GM23338 (cell line): ENCODE results near the gene ARID1B. TPM values are rescaled to one million over a fixed set of nuclear protein-coding genes. Genes with fewer than 3 reads are reported as not detected.

Source experiments
- ATAC-seq: fragments of 200-7000 bp; cut with Tn5 transposase; 3 replicates; pipeline ENCODE4 v1.9.1; 2020
- DNase-seq: peaks from one replicate; pipeline ENCODE4 v3.0.0-alpha.2; 2015; ENCODE audit warnings: low spot score
- H2AFZ ChIP-seq: fragments of 200-600 bp; sonication (generic); 2 replicates; pipeline ENCODE4 v1.8.0; 2016; ENCODE audit warnings: antibody characterized with exemption, mild to moderate bottlenecking, moderate library complexity
- H3F3A ChIP-seq: fragments of 200-600 bp; sonication (generic); replicated peaks from 2 replicates; pipeline ENCODE4 v1.8.0; 2017; ENCODE audit warnings: antibody characterized with exemption, mixed run types, low read depth
- H3K27ac ChIP-seq: fragments of 200-600 bp; sonication (generic); 2 replicates; pipeline ENCODE4 v1.6.1; 2016; ENCODE audit warnings: low read depth
- H3K27me3 ChIP-seq: fragments of 200-600 bp; sonication (generic); 2 replicates; pipeline ENCODE4 v1.8.0; 2016; ENCODE audit warnings: mild to moderate bottlenecking, mixed run types, moderate library complexity; ENCODE audit not compliant: insufficient read depth
- H3K36me3 ChIP-seq: fragments of 200-600 bp; sonication (generic); 2 replicates; pipeline ENCODE4 v1.8.0; 2016; ENCODE audit warnings: mild to moderate bottlenecking; ENCODE audit not compliant: insufficient read depth
- H3K4me1 ChIP-seq: fragments of 200-600 bp; sonication (generic); 2 replicates; pipeline ENCODE4 v1.8.0; 2016; ENCODE audit warnings: mild to moderate bottlenecking, moderate library complexity; ENCODE audit not compliant: insufficient read depth
- H3K4me2 ChIP-seq: fragments of 200-600 bp; sonication (generic); 2 replicates; pipeline ENCODE4 v1.7.1; 2017; ENCODE audit warnings: mixed run types
- H3K4me3 ChIP-seq: fragments of 200-600 bp; sonication (generic); 2 replicates; pipeline ENCODE4 v1.6.1; 2016; ENCODE audit warnings: mixed run types
- H3K79me2 ChIP-seq: fragments of 200-600 bp; sonication (generic); replicated peaks from 2 replicates; pipeline ENCODE4 v1.8.0; 2017; ENCODE audit warnings: mild to moderate bottlenecking; ENCODE audit not compliant: insufficient read depth
- H3K9me2 ChIP-seq: fragments of 200-600 bp; sonication (generic); 2 replicates; pipeline ENCODE4 v1.8.0; 2017; ENCODE audit not compliant: insufficient read depth
- H4K20me1 ChIP-seq: fragments of 200-600 bp; sonication (generic); replicated peaks from 2 replicates; pipeline ENCODE4 v1.8.0; 2017; ENCODE audit warnings: mild to moderate bottlenecking; ENCODE audit not compliant: insufficient read depth
- H3K27ac Mint-ChIP-seq: 2 replicates; pipeline ENCODE4 v1.8.0; 2020; ENCODE audit warnings: inconsistent platforms, mild to moderate bottlenecking, moderate library complexity, mixed read lengths
- H3K27me3 Mint-ChIP-seq: 3 replicates; pipeline ENCODE4 v1.8.0; 2022; ENCODE audit warnings: low read depth, mild to moderate bottlenecking, moderate library complexity, mixed read lengths, inconsistent platforms; ENCODE audit not compliant: insufficient read depth, poor library complexity
- H3K36me3 Mint-ChIP-seq: 3 replicates; pipeline ENCODE4 v1.8.0; 2021; ENCODE audit warnings: low read depth, mild to moderate bottlenecking, inconsistent platforms, moderate library complexity, mixed read lengths
- H3K4me1 Mint-ChIP-seq: 3 replicates; pipeline ENCODE4 v1.8.0; 2020; ENCODE audit warnings: mild to moderate bottlenecking, inconsistent platforms, mixed read lengths
- H3K4me3 Mint-ChIP-seq: 3 replicates; pipeline ENCODE4 v1.8.0; 2021; ENCODE audit warnings: moderate library complexity, mild to moderate bottlenecking, inconsistent platforms, mixed read lengths
- H3K9me3 Mint-ChIP-seq: 3 replicates; pipeline ENCODE4 v1.8.0; 2020; ENCODE audit warnings: moderate library complexity, mild to moderate bottlenecking, inconsistent platforms, mixed read lengths
- CREB1 ChIP-seq: fragments of 250-450 bp; sonication (Bioruptor Pico); IDR thresholded peaks from 2 replicates; pipeline ENCODE4 v1.5.0; 2020; ENCODE audit warnings: low read depth, mild to moderate bottlenecking, moderate library complexity
- EZH2 ChIP-seq: fragments of 200-600 bp; sonication (generic); IDR thresholded peaks from one replicate; pipeline ENCODE4 v1.8.0; 2017; ENCODE audit warnings: antibody characterized with exemption, mild to moderate bottlenecking, low read depth; ENCODE audit not compliant: unreplicated experiment
- JUNB ChIP-seq: IDR thresholded peaks from one replicate; pipeline ENCODE4 v1.6.1; 2016; ENCODE audit warnings: antibody characterized with exemption; ENCODE audit not compliant: unreplicated experiment
- POLR2AphosphoS5 ChIP-seq: IDR thresholded peaks from 2 replicates; pipeline ENCODE4 v1.6.1; 2016; ENCODE audit warnings: antibody characterized with exemption, low read depth
- STAT1 ChIP-seq: IDR thresholded peaks from one replicate; pipeline ENCODE4 v1.6.1; 2016; ENCODE audit warnings: antibody characterized with exemption; ENCODE audit not compliant: unreplicated experiment
- ZNF331 ChIP-seq: fragments of 250-450 bp; sonication (Bioruptor Pico); IDR thresholded peaks from 2 replicates; pipeline ENCODE4 v1.5.0; 2020; ENCODE audit warnings: low read depth, mild to moderate bottlenecking, moderate library complexity
- polyA plus RNA-seq: library from polyadenylated mRNA; unstranded; fragments of >200 nt; fragmentation: Nextera tagmentation; extraction: Ambion mirVana; gene quantifications from 2 replicates; pipeline ENCODE4 v1.2.1, GENCODE V29; 2016
- total RNA-seq: library from RNA; depleted of rRNA; stranded (reverse); fragments of >200 nt; shearing (Covaris generic); gene quantifications from 2 replicates; pipeline ENCODE4 v1.2.3, GENCODE V29; 2014
- TF ChIP-seq, protein P1 (sequence below): fragments of 250-450 bp; sonication (Bioruptor Pico); IDR thresholded peaks from 2 replicates; pipeline ENCODE4 v1.5.0; 2020; ENCODE audit warnings: mild to moderate bottlenecking, moderate library complexity
- TF ChIP-seq, protein P2 (sequence below), 2 experiments: fragments of 200-600 bp in 1 of 2; sonication (generic) in 1 of 2; conservative IDR thresholded peaks; 2 replicates each; pipeline versions ENCODE4 v1.5.1 to v1.6.1; 2016 to 2017; ENCODE audit warnings: antibody characterized with exemption in 2 of 2, low read depth in 2 of 2, mild to moderate bottlenecking in 2 of 2, moderate library complexity in 1 of 2
- TF ChIP-seq, protein P3 (sequence below): IDR thresholded peaks from one replicate; pipeline ENCODE4 v1.6.1; 2018; ENCODE audit warnings: antibody characterized with exemption; ENCODE audit not compliant: unreplicated experiment

The ARID1B gene
- total and polyA plus RNA-seq, 2 experiments from 2014 or later: 59.3 to 72.2 TPM

DNA sequence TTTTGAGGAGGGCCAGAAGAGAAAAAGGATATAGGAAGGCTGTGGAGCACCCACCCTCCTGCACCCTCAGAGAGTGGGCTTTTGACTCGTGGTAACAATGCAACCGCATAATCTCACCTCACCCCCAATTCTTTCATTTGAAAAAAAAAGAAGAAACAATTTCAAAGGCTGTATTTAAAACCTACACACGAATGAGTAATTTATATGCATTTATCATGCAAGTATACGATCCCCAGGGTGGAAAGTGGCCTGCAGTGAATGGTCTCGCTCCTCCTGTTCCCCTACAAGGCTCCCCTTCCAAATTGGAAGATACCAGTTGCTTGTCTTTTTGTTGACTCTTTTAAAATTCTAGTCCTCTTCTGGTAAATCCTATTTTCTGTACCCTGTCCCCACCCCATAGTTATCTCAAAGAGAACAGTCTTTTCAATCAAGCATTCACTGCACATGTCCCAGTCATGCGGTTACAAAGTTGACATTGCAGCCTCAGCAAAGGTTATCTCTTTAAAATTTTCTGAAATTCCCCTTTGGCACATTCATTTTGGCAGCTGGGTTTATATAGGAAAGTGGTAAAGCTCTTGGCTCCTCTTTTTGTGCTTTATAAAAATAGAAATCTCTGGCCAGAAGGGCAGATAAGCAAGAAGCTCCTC, 110.6 kb downstream of the ARID1B start (continued):
- no peak for TF ChIP-seq JUNB
- no peak for TF ChIP-seq EZH2

DNA sequence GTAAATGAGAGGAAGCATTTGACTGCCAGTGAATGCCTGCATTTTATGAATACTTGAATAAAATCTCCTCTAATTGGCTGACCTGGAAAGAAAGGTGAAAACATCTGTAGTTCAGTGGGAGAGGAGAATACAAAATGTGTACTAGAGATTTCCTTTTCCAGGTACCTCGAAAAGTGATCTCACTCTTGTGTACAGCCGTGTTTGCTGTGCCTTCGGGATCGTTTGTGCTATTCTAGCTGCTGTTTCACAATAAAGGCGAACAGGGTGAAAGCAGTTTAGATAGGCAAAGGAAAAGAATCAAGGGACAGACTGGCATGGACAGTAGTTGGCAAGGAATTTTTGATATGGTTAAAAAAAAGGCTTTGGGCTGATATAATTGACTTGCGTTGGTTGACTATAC, 112.3 kb downstream of the ARID1B start:
- H3K4me2 ChIP-seq: no peak overlapping the region
- ATAC-seq (no peak), DNase-seq (no peak)
- Mint-ChIP-seq H3K27ac (peak overlapping the region; percentile 61; the same call in 1 of the 2 replicates), H3K4me3 (no peak overlapping the region), H3K27me3 (peaks cover 2% of the 10 kb centered on the region), H3K9me3 (no peaks in the 10 kb centered on the region), H3K36me3 (no peaks in the 10 kb centered on the region), H3K4me1 (peaks cover 59% of the 10 kb centered on the region)
- TF ChIP-seq CREB1: no peak
- TF ChIP-seq, protein P1, sequence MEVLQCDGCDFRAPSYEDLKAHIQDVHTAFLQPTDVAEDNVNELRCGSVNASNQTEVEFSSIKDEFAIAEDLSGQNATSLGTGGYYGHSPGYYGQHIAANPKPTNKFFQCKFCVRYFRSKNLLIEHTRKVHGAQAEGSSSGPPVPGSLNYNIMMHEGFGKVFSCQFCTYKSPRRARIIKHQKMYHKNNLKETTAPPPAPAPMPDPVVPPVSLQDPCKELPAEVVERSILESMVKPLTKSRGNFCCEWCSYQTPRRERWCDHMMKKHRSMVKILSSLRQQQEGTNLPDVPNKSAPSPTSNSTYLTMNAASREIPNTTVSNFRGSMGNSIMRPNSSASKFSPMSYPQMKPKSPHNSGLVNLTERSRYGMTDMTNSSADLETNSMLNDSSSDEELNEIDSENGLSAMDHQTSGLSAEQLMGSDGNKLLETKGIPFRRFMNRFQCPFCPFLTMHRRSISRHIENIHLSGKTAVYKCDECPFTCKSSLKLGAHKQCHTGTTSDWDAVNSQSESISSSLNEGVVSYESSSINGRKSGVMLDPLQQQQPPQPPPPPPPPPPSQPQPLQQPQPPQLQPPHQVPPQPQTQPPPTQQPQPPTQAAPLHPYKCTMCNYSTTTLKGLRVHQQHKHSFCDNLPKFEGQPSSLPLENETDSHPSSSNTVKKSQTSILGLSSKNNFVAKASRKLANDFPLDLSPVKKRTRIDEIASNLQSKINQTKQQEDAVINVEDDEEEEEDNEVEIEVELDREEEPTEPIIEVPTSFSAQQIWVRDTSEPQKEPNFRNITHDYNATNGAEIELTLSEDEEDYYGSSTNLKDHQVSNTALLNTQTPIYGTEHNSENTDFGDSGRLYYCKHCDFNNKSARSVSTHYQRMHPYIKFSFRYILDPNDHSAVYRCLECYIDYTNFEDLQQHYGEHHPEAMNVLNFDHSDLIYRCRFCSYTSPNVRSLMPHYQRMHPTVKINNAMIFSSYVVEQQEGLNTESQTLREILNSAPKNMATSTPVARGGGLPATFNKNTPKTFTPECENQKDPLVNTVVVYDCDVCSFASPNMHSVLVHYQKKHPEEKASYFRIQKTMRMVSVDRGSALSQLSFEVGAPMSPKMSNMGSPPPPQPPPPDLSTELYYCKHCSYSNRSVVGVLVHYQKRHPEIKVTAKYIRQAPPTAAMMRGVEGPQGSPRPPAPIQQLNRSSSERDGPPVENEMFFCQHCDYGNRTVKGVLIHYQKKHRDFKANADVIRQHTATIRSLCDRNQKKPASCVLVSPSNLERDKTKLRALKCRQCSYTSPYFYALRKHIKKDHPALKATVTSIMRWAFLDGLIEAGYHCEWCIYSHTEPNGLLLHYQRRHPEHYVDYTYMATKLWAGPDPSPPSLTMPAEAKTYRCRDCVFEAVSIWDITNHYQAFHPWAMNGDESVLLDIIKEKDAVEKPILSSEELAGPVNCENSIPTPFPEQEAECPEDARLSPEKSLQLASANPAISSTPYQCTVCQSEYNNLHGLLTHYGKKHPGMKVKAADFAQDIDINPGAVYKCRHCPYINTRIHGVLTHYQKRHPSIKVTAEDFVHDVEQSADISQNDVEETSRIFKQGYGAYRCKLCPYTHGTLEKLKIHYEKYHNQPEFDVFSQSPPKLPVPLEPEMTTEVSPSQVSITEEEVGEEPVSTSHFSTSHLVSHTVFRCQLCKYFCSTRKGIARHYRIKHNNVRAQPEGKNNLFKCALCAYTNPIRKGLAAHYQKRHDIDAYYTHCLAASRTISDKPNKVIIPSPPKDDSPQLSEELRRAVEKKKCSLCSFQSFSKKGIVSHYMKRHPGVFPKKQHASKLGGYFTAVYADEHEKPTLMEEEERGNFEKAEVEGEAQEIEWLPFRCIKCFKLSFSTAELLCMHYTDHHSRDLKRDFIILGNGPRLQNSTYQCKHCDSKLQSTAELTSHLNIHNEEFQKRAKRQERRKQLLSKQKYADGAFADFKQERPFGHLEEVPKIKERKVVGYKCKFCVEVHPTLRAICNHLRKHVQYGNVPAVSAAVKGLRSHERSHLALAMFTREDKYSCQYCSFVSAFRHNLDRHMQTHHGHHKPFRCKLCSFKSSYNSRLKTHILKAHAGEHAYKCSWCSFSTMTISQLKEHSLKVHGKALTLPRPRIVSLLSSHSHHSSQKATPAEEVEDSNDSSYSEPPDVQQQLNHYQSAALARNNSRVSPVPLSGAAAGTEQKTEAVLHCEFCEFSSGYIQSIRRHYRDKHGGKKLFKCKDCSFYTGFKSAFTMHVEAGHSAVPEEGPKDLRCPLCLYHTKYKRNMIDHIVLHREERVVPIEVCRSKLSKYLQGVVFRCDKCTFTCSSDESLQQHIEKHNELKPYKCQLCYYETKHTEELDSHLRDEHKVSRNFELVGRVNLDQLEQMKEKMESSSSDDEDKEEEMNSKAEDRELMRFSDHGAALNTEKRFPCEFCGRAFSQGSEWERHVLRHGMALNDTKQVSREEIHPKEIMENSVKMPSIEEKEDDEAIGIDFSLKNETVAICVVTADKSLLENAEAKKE (CRISPR knock-in tag): no peak
- TF ChIP-seq, protein P2, sequence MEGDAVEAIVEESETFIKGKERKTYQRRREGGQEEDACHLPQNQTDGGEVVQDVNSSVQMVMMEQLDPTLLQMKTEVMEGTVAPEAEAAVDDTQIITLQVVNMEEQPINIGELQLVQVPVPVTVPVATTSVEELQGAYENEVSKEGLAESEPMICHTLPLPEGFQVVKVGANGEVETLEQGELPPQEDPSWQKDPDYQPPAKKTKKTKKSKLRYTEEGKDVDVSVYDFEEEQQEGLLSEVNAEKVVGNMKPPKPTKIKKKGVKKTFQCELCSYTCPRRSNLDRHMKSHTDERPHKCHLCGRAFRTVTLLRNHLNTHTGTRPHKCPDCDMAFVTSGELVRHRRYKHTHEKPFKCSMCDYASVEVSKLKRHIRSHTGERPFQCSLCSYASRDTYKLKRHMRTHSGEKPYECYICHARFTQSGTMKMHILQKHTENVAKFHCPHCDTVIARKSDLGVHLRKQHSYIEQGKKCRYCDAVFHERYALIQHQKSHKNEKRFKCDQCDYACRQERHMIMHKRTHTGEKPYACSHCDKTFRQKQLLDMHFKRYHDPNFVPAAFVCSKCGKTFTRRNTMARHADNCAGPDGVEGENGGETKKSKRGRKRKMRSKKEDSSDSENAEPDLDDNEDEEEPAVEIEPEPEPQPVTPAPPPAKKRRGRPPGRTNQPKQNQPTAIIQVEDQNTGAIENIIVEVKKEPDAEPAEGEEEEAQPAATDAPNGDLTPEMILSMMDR (conservative IDR thresholded peaks at IDR 0.05; ENCODE audit: low read depth in 2 of 2): no peak
- TF ChIP-seq, protein P3, sequence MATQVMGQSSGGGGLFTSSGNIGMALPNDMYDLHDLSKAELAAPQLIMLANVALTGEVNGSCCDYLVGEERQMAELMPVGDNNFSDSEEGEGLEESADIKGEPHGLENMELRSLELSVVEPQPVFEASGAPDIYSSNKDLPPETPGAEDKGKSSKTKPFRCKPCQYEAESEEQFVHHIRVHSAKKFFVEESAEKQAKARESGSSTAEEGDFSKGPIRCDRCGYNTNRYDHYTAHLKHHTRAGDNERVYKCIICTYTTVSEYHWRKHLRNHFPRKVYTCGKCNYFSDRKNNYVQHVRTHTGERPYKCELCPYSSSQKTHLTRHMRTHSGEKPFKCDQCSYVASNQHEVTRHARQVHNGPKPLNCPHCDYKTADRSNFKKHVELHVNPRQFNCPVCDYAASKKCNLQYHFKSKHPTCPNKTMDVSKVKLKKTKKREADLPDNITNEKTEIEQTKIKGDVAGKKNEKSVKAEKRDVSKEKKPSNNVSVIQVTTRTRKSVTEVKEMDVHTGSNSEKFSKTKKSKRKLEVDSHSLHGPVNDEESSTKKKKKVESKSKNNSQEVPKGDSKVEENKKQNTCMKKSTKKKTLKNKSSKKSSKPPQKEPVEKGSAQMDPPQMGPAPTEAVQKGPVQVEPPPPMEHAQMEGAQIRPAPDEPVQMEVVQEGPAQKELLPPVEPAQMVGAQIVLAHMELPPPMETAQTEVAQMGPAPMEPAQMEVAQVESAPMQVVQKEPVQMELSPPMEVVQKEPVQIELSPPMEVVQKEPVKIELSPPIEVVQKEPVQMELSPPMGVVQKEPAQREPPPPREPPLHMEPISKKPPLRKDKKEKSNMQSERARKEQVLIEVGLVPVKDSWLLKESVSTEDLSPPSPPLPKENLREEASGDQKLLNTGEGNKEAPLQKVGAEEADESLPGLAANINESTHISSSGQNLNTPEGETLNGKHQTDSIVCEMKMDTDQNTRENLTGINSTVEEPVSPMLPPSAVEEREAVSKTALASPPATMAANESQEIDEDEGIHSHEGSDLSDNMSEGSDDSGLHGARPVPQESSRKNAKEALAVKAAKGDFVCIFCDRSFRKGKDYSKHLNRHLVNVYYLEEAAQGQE: no peak
- no peak for TF ChIP-seq POLR2AphosphoS5
- no peak for TF ChIP-seq EZH2
- no peak for TF ChIP-seq ZNF331
- no peak for TF ChIP-seq STAT1
- no peak overlapping the region for H2AFZ ChIP-seq
- no peak overlapping the region for H3K27ac ChIP-seq
- no peaks in the 10 kb centered on the region for H3K27me3 ChIP-seq
- H4K20me1 ChIP-seq: no peaks in the 10 kb centered on the region; the same call in 1 of the 2 replicates
- H3K9me2 ChIP-seq: no peaks in the 10 kb centered on the region
- peaks cover 55% of the 10 kb centered on the region for H3K4me1 ChIP-seq
- no peak overlapping the region for H3K4me3 ChIP-seq
- H3F3A ChIP-seq: no peaks in the 10 kb centered on the region
- no peaks in the 10 kb centered on the region for H3K36me3 ChIP-seq
- H3K79me2 ChIP-seq: peaks cover 99% of the 10 kb centered on the region
